NCI-H2171 (cell line): ENCODE measurements around the gene MRPL37.

Experiments used
- DNase-seq: peaks from one replicate; lab custom pipeline; 2025; lab: John Stamatoyannopoulos, UW

The MRPL37 gene

DNA sequence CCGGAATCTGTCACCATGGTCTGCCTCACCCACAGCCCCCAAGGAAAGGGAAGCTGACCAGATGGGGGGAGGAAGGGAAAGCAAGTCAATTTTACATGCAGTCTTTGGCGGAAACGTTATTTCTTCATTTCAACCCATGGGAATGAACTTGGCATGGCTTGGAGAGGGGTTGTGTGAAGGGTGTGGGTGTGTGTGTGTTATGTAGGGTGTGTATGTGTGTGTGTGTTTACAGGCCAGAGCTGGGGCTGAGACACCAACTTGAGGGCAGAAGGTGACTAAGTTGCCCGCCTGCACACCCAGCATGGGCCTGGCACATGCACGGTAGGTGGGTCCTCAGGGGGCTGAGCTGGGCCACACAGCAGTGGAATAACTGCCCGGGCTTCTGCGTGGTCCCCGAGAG lies 65.2 kb downstream of the MRPL37 start:
- no peak for DNase-seq

DNA sequence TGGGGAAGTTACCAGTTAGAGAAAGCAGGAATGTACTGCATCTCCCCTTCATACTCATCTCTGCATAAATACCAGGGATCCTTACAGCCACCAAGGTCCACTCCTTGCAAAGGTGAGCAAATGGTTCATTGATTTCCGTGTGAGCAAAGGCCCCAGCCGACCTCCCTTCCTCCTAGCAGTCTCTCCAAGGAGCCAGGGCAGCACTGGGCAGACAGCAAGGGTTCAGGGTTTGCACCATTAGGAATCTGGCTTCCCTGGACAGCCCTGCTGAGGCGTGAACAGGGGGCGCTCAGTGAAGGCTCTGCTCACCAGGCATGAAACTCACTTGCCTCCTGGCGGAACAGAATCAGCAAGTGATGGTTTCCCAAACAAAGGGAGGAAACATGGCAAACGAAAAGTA lies 65.7 kb downstream of the MRPL37 start:
- no peak for DNase-seq

DNA sequence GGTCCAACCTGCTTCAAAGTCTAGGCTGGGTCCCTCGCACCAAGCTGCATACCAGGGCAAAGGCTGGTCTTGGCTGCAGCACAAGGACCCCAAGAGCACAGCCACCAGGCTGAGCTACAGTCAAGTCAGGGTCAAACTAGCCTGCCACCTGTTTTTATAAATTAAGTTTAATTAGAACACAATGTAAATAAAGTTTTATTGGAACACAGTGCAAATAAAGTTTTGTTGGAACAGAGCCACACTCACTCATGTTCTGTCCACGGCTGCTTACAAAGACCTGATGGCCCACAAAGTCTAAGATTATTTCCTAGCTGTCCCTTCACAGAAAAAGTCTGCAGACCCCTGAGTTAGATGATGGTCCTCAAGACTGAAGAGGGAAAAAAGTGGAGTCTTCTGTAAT lies 66.2 kb downstream of the MRPL37 start:
- no peak for DNase-seq

DNA sequence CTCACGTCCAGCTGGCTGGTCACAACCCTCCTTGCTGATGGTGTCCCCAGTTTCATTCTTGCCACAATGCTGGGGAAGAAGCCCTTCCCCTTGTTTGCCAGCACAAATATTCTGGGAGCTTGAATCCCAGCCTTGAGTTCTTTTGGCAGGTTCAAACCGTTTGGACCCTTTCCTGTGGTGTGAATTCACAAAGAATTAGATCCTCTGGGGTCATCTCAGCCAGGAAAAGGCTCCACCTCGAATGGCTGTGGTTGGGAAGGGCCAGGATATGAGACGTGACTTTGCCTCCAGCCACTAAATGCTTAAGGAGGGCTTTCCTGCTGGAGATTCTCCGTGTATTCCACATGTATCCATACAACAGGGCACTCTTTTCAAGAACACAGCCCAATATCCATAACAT lies 66.9 kb downstream of the MRPL37 start:
- DNase-seq = no peak
